Measurements from ENCODE around the gene TSHZ3. TPM values are rescaled to one million over a fixed set of nuclear protein-coding genes. Genes with fewer than 3 reads are reported as not detected.

TSHZ3 gene
- total RNA-seq, 1 donor from 2014 or later = 82.5 TPM

GRCh38 chr19:31329819-31330218 lies 19.4 kb downstream of the TSHZ3 start:
- Mint-ChIP-seq H3K27ac (peak overlapping the region; percentile 13), H3K27me3 (ENCODE audit: low read depth) (peaks cover 2% of the 10 kb centered on the region), H3K36me3 (no peaks in the 10 kb centered on the region), H3K9me3 (no peaks in the 10 kb centered on the region), H3K4me3 (no peak overlapping the region), H3K4me1 (peaks cover 66% of the 10 kb centered on the region)
- no peak for DNase-seq (ENCODE audit: low spot score in 2 of 2, unreplicated experiment in 2 of 2)
- no peak for TF ChIP-seq CTCF (IDR thresholded peaks at IDR 0.05; ENCODE audit: unreplicated experiment)

GRCh38 chr19:31328238-31328637 lies 21.0 kb downstream of the TSHZ3 start:
- H3K27ac Mint-ChIP-seq = no peak overlapping the region
- no peaks in the 10 kb centered on the region for H3K27me3 Mint-ChIP-seq (ENCODE audit: low read depth)
- no peak overlapping the region for H3K4me3 Mint-ChIP-seq
- no peaks in the 10 kb centered on the region for H3K36me3 Mint-ChIP-seq
- H3K4me1 Mint-ChIP-seq = peaks cover 50% of the 10 kb centered on the region
- no peak for DNase-seq (ENCODE audit: low spot score in 2 of 2, unreplicated experiment in 2 of 2)
- no peak for TF ChIP-seq CTCF (IDR thresholded peaks at IDR 0.05; ENCODE audit: unreplicated experiment)
- no peaks in the 10 kb centered on the region for H3K9me3 Mint-ChIP-seq

GRCh38 chr19:31326329-31327028 lies 22.8 kb downstream of the TSHZ3 start:
- no peaks in the 10 kb centered on the region for H3K27me3 Mint-ChIP-seq (ENCODE audit: low read depth)
- peaks cover 36% of the 10 kb centered on the region for H3K4me1 Mint-ChIP-seq
- H3K27ac Mint-ChIP-seq = no peak overlapping the region
- TF ChIP-seq CTCF (IDR thresholded peaks at IDR 0.05; ENCODE audit: unreplicated experiment) = no peak
- no peak for DNase-seq (ENCODE audit: low spot score in 2 of 2, unreplicated experiment in 2 of 2)
- H3K9me3 Mint-ChIP-seq = no peaks in the 10 kb centered on the region
- H3K4me3 Mint-ChIP-seq = no peak overlapping the region
- H3K36me3 Mint-ChIP-seq = peaks cover 3% of the 10 kb centered on the region

- TF ChIP-seq CTCF (IDR thresholded peaks at IDR 0.05; ENCODE audit: unreplicated experiment) = no peak
- Mint-ChIP-seq H3K27me3 (ENCODE audit: low read depth) (no peaks in the 10 kb centered on the region), H3K9me3 (no peaks in the 10 kb centered on the region), H3K36me3 (peaks cover 14% of the 10 kb centered on the region), H3K27ac (no peak overlapping the region), H3K4me1 (peaks cover 27% of the 10 kb centered on the region), H3K4me3 (no peak overlapping the region)
- DNase-seq (ENCODE audit: low spot score in 2 of 2, unreplicated experiment in 2 of 2) = no peak
Observed at GRCh38 chr19:31325342-31325741, 23.9 kb downstream of the TSHZ3 start.

GRCh38 chr19:31319465-31319864 lies 29.8 kb downstream of the TSHZ3 start:
- Mint-ChIP-seq H3K27me3 (ENCODE audit: low read depth) (no peaks in the 10 kb centered on the region), H3K4me1 (peaks cover 42% of the 10 kb centered on the region), H3K4me3 (no peak overlapping the region), H3K9me3 (no peaks in the 10 kb centered on the region), H3K27ac (peak overlapping the region; percentile 14), H3K36me3 (peaks cover 19% of the 10 kb centered on the region)
- DNase-seq (ENCODE audit: low spot score in 2 of 2, unreplicated experiment in 2 of 2) = no peak
- no peak for TF ChIP-seq CTCF (IDR thresholded peaks at IDR 0.05; ENCODE audit: unreplicated experiment)

Measured in mesothelial cell of epicardium (in vitro differentiated cells).